PFSK-1 (cell line): ENCODE measurements around the gene TEX13A.

ENCODE experiments used
- POLR2AphosphoS5 ChIP-seq: IDR thresholded peaks from 2 replicates; pipeline ENCODE4 v1.6.1; 2012; ENCODE audit warnings: low read depth, mild to moderate bottlenecking, control low read depth, low read length, moderate library complexity
- SIN3A ChIP-seq: IDR thresholded peaks from 2 replicates; pipeline ENCODE4 v1.6.1; 2012; ENCODE audit warnings: mild to moderate bottlenecking, low read length, moderate library complexity, borderline replicate concordance; ENCODE audit not compliant: insufficient read depth
- TAF1 ChIP-seq: IDR thresholded peaks from 2 replicates; pipeline ENCODE4 v1.6.1; 2012; ENCODE audit warnings: low read length, control low read depth, borderline replicate concordance; ENCODE audit not compliant: insufficient read depth
- TF ChIP-seq, protein P1 (sequence below), 2 experiments: IDR thresholded peaks; 2 replicates each; pipeline versions ENCODE4 v1.6.1 to v1.8.0; 2011 to 2012; ENCODE audit warnings: low read depth in 2 of 2, low read length in 2 of 2, control low read depth in 1 of 2, inconsistent platforms in 1 of 2, mild to moderate bottlenecking in 1 of 2, moderate library complexity in 1 of 2; ENCODE audit not compliant: insufficient read depth in 1 of 2

DNA sequence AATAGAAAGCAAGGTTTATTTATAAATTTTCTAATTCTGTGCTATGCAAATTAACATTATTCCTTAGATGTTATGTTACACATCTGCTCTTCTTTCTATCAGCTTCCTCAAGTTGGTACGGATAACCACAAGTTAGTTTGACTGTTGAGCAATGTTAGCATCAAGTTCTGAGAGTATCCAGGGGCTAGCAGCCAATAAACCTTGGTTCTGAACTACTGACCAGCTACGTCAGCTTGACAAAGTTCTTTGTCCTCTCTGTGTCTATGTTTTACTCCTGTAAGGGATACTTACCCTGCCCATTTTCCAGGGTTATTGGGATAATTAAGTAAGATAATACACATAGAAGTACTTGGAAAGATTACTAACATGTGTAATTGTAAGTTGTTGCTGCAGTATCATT, 8.1 kb upstream of the TEX13A start:
- TF ChIP-seq TAF1 (no peak), POLR2AphosphoS5 (no peak), SIN3A (no peak)
- TF ChIP-seq, protein P1, sequence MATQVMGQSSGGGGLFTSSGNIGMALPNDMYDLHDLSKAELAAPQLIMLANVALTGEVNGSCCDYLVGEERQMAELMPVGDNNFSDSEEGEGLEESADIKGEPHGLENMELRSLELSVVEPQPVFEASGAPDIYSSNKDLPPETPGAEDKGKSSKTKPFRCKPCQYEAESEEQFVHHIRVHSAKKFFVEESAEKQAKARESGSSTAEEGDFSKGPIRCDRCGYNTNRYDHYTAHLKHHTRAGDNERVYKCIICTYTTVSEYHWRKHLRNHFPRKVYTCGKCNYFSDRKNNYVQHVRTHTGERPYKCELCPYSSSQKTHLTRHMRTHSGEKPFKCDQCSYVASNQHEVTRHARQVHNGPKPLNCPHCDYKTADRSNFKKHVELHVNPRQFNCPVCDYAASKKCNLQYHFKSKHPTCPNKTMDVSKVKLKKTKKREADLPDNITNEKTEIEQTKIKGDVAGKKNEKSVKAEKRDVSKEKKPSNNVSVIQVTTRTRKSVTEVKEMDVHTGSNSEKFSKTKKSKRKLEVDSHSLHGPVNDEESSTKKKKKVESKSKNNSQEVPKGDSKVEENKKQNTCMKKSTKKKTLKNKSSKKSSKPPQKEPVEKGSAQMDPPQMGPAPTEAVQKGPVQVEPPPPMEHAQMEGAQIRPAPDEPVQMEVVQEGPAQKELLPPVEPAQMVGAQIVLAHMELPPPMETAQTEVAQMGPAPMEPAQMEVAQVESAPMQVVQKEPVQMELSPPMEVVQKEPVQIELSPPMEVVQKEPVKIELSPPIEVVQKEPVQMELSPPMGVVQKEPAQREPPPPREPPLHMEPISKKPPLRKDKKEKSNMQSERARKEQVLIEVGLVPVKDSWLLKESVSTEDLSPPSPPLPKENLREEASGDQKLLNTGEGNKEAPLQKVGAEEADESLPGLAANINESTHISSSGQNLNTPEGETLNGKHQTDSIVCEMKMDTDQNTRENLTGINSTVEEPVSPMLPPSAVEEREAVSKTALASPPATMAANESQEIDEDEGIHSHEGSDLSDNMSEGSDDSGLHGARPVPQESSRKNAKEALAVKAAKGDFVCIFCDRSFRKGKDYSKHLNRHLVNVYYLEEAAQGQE (IDR thresholded peaks at IDR 0.05; ENCODE audit: insufficient read depth in 1 of 2, low read depth in 2 of 2, low read length in 2 of 2), result no peak
